Lung (tissue), 12 donors: ENCODE results near the gene TFCP2. TPM values are rescaled to one million over a fixed set of nuclear protein-coding genes. Genes with fewer than 3 reads are reported as not detected.

ENCODE experiments used
- ATAC-seq: fragments of 200-7000 bp; cut with Tn5 transposase; one replicate; pipeline ENCODE4 v1.9.1; 2020; ENCODE audit warnings: moderate number of reproducible peaks; ENCODE audit not compliant: insufficient read depth, low FRiP score
- DNase-seq, 3 donors: peaks; one replicate each; pipeline ENCODE4 v3.0.0-alpha.2; 2013 to 2017
- H3K27ac ChIP-seq, 2 donors: one replicate each; pipeline ENCODE4 v1.5.1; 2013; ENCODE audit warnings: mild to moderate bottlenecking in 2 of 2, moderate library complexity in 2 of 2, control low read depth in 1 of 2, inconsistent platforms in 1 of 2, low read depth in 1 of 2, low read length in 1 of 2
- H3K27me3 ChIP-seq, 3 donors: one replicate each; pipeline ENCODE4 v1.5.1; 2013; ENCODE audit warnings: low read length in 2 of 3; ENCODE audit not compliant: control insufficient read depth in 3 of 3, insufficient read depth in 3 of 3
- H3K36me3 ChIP-seq, 4 donors: one replicate each; pipeline ENCODE4 v1.5.1; 2013; ENCODE audit warnings: low read length in 4 of 4, mild to moderate bottlenecking in 1 of 4, moderate library complexity in 1 of 4; ENCODE audit not compliant: control insufficient read depth in 4 of 4, insufficient read depth in 4 of 4
- H3K4me1 ChIP-seq, 5 donors: one replicate each; pipeline ENCODE4 v1.5.1; 2013; ENCODE audit warnings: low read length in 5 of 5, mild to moderate bottlenecking in 2 of 5, moderate library complexity in 1 of 5; ENCODE audit not compliant: control insufficient read depth in 5 of 5, insufficient read depth in 5 of 5
- H3K4me3 ChIP-seq: one replicate; pipeline ENCODE4 v1.5.1; 2013; ENCODE audit warnings: mild to moderate bottlenecking, control low read depth, moderate library complexity
- H3K9ac ChIP-seq, 2 donors: one replicate each; pipeline ENCODE4 v1.5.1; 2013; ENCODE audit warnings: low read length in 2 of 2, control low read depth in 1 of 2; ENCODE audit not compliant: insufficient read depth in 1 of 2
- H3K9me3 ChIP-seq, 4 donors: one replicate each; pipeline ENCODE4 v1.5.1; 2013; ENCODE audit warnings: low read length in 3 of 4, mild to moderate bottlenecking in 1 of 4, moderate library complexity in 1 of 4; ENCODE audit not compliant: control insufficient read depth in 4 of 4, insufficient read depth in 3 of 4
- CTCF ChIP-seq: IDR thresholded peaks from 2 replicates; pipeline ENCODE4 v1.5.1; 2012; ENCODE audit warnings: mild to moderate bottlenecking; ENCODE audit errors: control extremely low read depth, extremely low read depth
- WGBS, 2 donors: extraction: QIAGEN DNeasy Blood & Tissue Kit; methylation state at CpG; one replicate each; pipeline ENCODE4 v1.1.7; 2013; 5-methylcytosine and 5-hydroxymethylcytosine counted together
- polyA plus RNA-seq, 2 donors: library from polyadenylated mRNA; stranded (reverse); fragments of 200-250 nt; gene quantifications; one replicate each; pipeline ENCODE4 v1.2.1, GENCODE V29; 2013
- total RNA-seq, 2 donors: library from RNA; depleted of rRNA in 1 of 2; stranded (reverse); fragments of >200 nt in 1 of 2; gene quantifications; one replicate each; pipeline ENCODE4 v1.2.1, GENCODE V29; 2014 to 2021
- donor health status: control.
- donor health status: control.
- donor health status: Bipolar disorder and iron deficiency.
- donor health status: healthy.
- donor health status: DM: yes; HTN: yes; CAD: no.

TFCP2 gene
- total and polyA plus RNA-seq, 4 donors: 9.6 to 27.5 (median 19.0) TPM

- no peak for TF ChIP-seq CTCF
- ATAC-seq: no peak
- H3K9ac ChIP-seq: no peak overlapping the region
- no peak overlapping the region for H3K4me3 ChIP-seq
- no peaks in the 10 kb centered on the region for H3K9me3 ChIP-seq
- WGBS, 2 donors: 96 to 98% methylated on average over 9 of the region's 9 CpGs
- H3K36me3 ChIP-seq: peaks cover 0 to 13% (median 4%) of the 10 kb centered on the region in 4 donors
- H3K4me1 ChIP-seq: peaks cover 0 to 4% (median 0%) of the 10 kb centered on the region in 5 donors
- DNase-seq: no peak
- H3K27me3 ChIP-seq: no peaks in the 10 kb centered on the region
- no peak overlapping the region for H3K27ac ChIP-seq
Observed at GRCh38 chr12:51200806-51201205, 27.9 kb upstream of the TFCP2 start.

GRCh38 chr12:51200156-51200555, 27.2 kb upstream of the TFCP2 start:
- TF ChIP-seq CTCF: no peak
- 94% methylated on average over 7 of the region's 7 CpGs for WGBS, 2 donors
- Histone ChIP-seq H3K27ac (no peak overlapping the region), H3K4me1 (peaks cover 0 to 4% (median 0%) of the 10 kb centered on the region in 5 donors), H3K9ac (no peak overlapping the region), H3K9me3 (no peaks in the 10 kb centered on the region), H3K36me3 (peaks cover 0 to 13% (median 4%) of the 10 kb centered on the region in 4 donors), H3K4me3 (no peak overlapping the region), H3K27me3 (no peaks in the 10 kb centered on the region)
- no peak for DNase-seq
- no peak for ATAC-seq

GRCh38 chr12:51199366-51199945, 26.5 kb upstream of the TFCP2 start:
- H3K9ac ChIP-seq: no peak overlapping the region
- H3K36me3 ChIP-seq: peaks cover 0 to 13% (median 4%) of the 10 kb centered on the region in 4 donors
- DNase-seq: no peak

More at GRCh38 chr12:51199366-51199945, 26.5 kb upstream of the TFCP2 start:
- Histone ChIP-seq H3K4me3 (no peak overlapping the region), H3K9me3 (no peaks in the 10 kb centered on the region), H3K27ac (no peak overlapping the region), H3K4me1 (peaks cover 0 to 4% (median 0%) of the 10 kb centered on the region in 5 donors), H3K27me3 (no peaks in the 10 kb centered on the region)
- no peak for ATAC-seq
- WGBS, 2 donors: 85 to 90% methylated on average over 10 of the region's 10 CpGs
- TF ChIP-seq CTCF: no peak
